TTC549 (cell line): ENCODE data around the gene LARGE2.

Experiments used
- FAIRE-seq: peaks from 2 replicates; lab custom pipeline; 2012; peaks lifted over from hg19 to GRCh38; lab: Jason Lieb, UNC

LARGE2 gene

GRCh38 chr11:45917286-45917622, 5.2 kb upstream of the LARGE2 start:
- FAIRE-seq = no peak

GRCh38 chr11:45917623-45918330, 4.7 kb upstream of the LARGE2 start, which contains the start of gene PEX16:
Gene PEX16, minus strand, starts transcription at chr11:45917877. Its CDS starts 66 bp downstream, at chr11:45917811.
- peak; percentile 78 for FAIRE-seq

GRCh38 chr11:45918331-45918941, 4.0 kb upstream of the LARGE2 start:
- no peak for FAIRE-seq

GRCh38 chr11:45918962-45919675, 3.3 kb upstream of the LARGE2 start:
- FAIRE-seq = no peak

GRCh38 chr11:45919806-45920530, 2.5 kb upstream of the LARGE2 start:
- no peak for FAIRE-seq

GRCh38 chr11:45920531-45921477, 1.7 kb upstream of the LARGE2 start:
- FAIRE-seq = no peak

- FAIRE-seq = no peak
These were observed 663 bp upstream of the LARGE2 start for GRCh38 chr11:45921561-45922424.

GRCh38 chr11:45924036-45924915, 1.8 kb downstream of the LARGE2 start:
- no peak for FAIRE-seq

- no peak for FAIRE-seq
These were observed 2.5 kb downstream of the LARGE2 start for GRCh38 chr11:45924927-45925326.

GRCh38 chr11:45925550-45925949, 3.1 kb downstream of the LARGE2 start:
- no peak for FAIRE-seq

GRCh38 chr11:45926001-45926401, 3.5 kb downstream of the LARGE2 start:
- FAIRE-seq = no peak

GRCh38 chr11:45926536-45927331, 4.3 kb downstream of the LARGE2 start:
- FAIRE-seq = no peak

GRCh38 chr11:45927332-45927683, 4.9 kb downstream of the LARGE2 start:
- no peak for FAIRE-seq

- no peak for FAIRE-seq
These were observed 5.4 kb downstream of the LARGE2 start for GRCh38 chr11:45927684-45928413.

- FAIRE-seq = no peak
These were observed 6.2 kb downstream of the LARGE2 start for GRCh38 chr11:45928535-45929215.

- no peak for FAIRE-seq
These were observed 7.1 kb downstream of the LARGE2 start for GRCh38 chr11:45929486-45930030.
